Adrenal gland (tissue), 19 donors: ENCODE results near the gene HNMT. TPM values are rescaled to one million over a fixed set of nuclear protein-coding genes. Genes with fewer than 3 reads are reported as not detected.
"Not testable (repeated sequence)": the region's sequence is repeated elsewhere in the genome, so short reads cannot be mapped to it uniquely, and the experiment has no call there.

Experiments used
- DNase-seq, 7 donors: peaks; one replicate each; pipeline ENCODE4 v3.0.0-alpha.2; 2019 to 2020
- H3K27ac ChIP-seq, 5 donors: fragments of 200-600 bp; sonication (generic) in 4 of 5; 1 replicate in 3 of 5; 2 replicates in 2 of 5; pipeline versions ENCODE4 v1.5.1 to v1.8.0; 2016 to 2020; ENCODE audit warnings: mild to moderate bottlenecking in 1 of 5
- H3K27me3 ChIP-seq: fragments of 200-600 bp; 2 replicates; pipeline ENCODE4 v1.8.0; 2021
- H3K36me3 ChIP-seq, 2 donors: fragments of 200-600 bp; replicated peaks in 1 of 2; 1 replicate in 1 of 2; 2 replicates in 1 of 2; pipeline versions ENCODE4 v1.5.1 to v1.8.0; 2018 to 2022
- H3K4me1 ChIP-seq, 2 donors: fragments of 200-600 bp; replicated peaks in 1 of 2; 1 replicate in 1 of 2; 2 replicates in 1 of 2; pipeline versions ENCODE4 v1.5.1 to v1.8.0; 2018 to 2021
- H3K4me3 ChIP-seq, 4 donors: fragments of 200-600 bp; sonication (generic) in 3 of 4; one replicate each; pipeline ENCODE4 v1.5.1; 2016 to 2018
- H3K9me3 ChIP-seq, 3 donors: fragments of 200-600 bp; sonication (generic) in 1 of 3; replicated peaks in 1 of 3; 1 replicate in 2 of 3; 2 replicates in 1 of 3; pipeline versions ENCODE4 v1.5.1 to v1.8.0; 2016 to 2021
- POLR2A ChIP-seq, 2 donors: fragments of 450-650 bp; IDR thresholded peaks; one replicate each; pipeline ENCODE4 v1.6.1; 2017; ENCODE audit warnings: antibody characterized with exemption in 2 of 2, mild to moderate bottlenecking in 2 of 2, moderate library complexity in 1 of 2
- WGBS, 4 donors: extraction: QIAGEN DNeasy Blood & Tissue Kit in 2 of 4; methylation state at CpG; one replicate each; pipeline versions ENCODE4 v1.1.5 to v1.1.7; 2013 to 2017; 5-methylcytosine and 5-hydroxymethylcytosine counted together
- intact Hi-C, 2 donors: fragments of 100-400 bp; cut with DNase I; formaldehyde crosslinking; loops; one replicate each; pipeline versions ENCODE4 v1.14.1 to v1.15.0; 2022 to 2023
- long read RNA-seq, 10 donors: library from polyadenylated mRNA in 3 of 10; unstranded in 2 of 10; stranded (forward) in 1 of 10; transcript quantifications; one replicate each; pipeline ENCODE4 v2.0.0 and lab custom pipeline, GENCODE V29; 2021 to 2026
- polyA plus RNA-seq, 3 donors: library from polyadenylated mRNA; stranded (reverse); fragments of 200-250 nt in 2 of 3; fragments of 350-450 nt in 1 of 3; fragmentation: Illumina TruSeq in 1 of 3; extraction: RNeasy Lipid Tissue Mini Kit (QIAGEN cat#74804) in 1 of 3; gene quantifications; one replicate each; pipeline ENCODE4 v1.2.3, GENCODE V29; 2013 to 2014
- total RNA-seq, 9 donors: library from RNA; depleted of rRNA in 4 of 9; stranded (reverse); fragments of >200 nt in 4 of 9; fragments of 120-200 nt in 1 of 9; fragmentation: NEBNext Ultra II Directional in 1 of 9; extraction: Animal tissue kit (Norgen Biotek cat#: 25700) in 1 of 9; gene quantifications; one replicate each; pipeline versions ENCODE4 v1.1.0 to v1.2.4, GENCODE V29; 2013 to 2023
- TF ChIP-seq, protein P1 (sequence below), 6 experiments: fragments of 450-650 bp in 4 of 6; fragments of 200-600 bp in 2 of 6; sonication (generic) in 1 of 6; IDR thresholded peaks; 1 replicate in 5 of 6; 2 replicates in 1 of 6; pipeline versions ENCODE4 v1.5.1 to v1.8.0; 2016 to 2021; ENCODE audit warnings: antibody characterized with exemption in 6 of 6, mild to moderate bottlenecking in 2 of 6, moderate library complexity in 1 of 6
- donor health status: healthy with polysubstance abuse.
- donor health status: Bipolar disorder and iron deficiency.
- donor health status: DM: yes; HTN: yes; CAD: no.
- donor health status: DM: no; HTN: no; CAD: no.
- donor health status: DM: no; HTN: no; CAD: no.
- donor health status: DM: yes; HTN: yes; CAD: no.

The HNMT gene
- total RNA-seq (10 to 100 TPM in 8 of 9 donors, 1 to 10 TPM in 1; 4.5 to 53.7 (median 21.5) TPM), polyA plus RNA-seq (10 to 100 TPM; 15.1 to 36.1 (median 21.2) TPM)
- long read RNA-seq, donor 1, partial matches to known transcripts = 0 of 2 reads
- long read RNA-seq, donor 1, other reads (novel, unspliced or antisense) = 0 of 2 reads
- long read RNA-seq, donor 2, partial matches to known transcripts = 0 of 4 reads
- long read RNA-seq, donor 2, other reads (novel, unspliced or antisense) = 0 of 4 reads
- long read RNA-seq, donor 3, partial matches to known transcripts = 0 of 4 reads
- long read RNA-seq, donor 3, other reads (novel, unspliced or antisense) = 0 of 4 reads
- long read RNA-seq, donor 4, transcript HNMT-202 (6 exons, 3,295 nt) = major isoform, 5 of 10 reads
- long read RNA-seq, donor 4, partial matches to known transcripts = 0 of 10 reads
- long read RNA-seq, donor 4, other reads (novel, unspliced or antisense) = 2 of 10 reads
- long read RNA-seq, donor 5, transcript HNMT-202 (6 exons, 3,295 nt) = major isoform, 19 of 25 reads
- long read RNA-seq, donor 5, partial matches to known transcripts = 0 of 25 reads
- long read RNA-seq, donor 5, other reads (novel, unspliced or antisense) = 1 of 25 reads
- long read RNA-seq, donor 6, transcript HNMT-202 (6 exons, 3,295 nt) = major isoform, 5 of 7 reads
- long read RNA-seq, donor 6, partial matches to known transcripts = 0 of 7 reads
- long read RNA-seq, donor 6, other reads (novel, unspliced or antisense) = 2 of 7 reads
- long read RNA-seq, donor 7, partial matches to known transcripts = 0 of 4 reads
- long read RNA-seq, donor 7, other reads (novel, unspliced or antisense) = 0 of 4 reads
- long read RNA-seq, donor 8, partial matches to known transcripts = 0 of 3 reads
- long read RNA-seq, donor 8, other reads (novel, unspliced or antisense) = 0 of 3 reads
- long read RNA-seq, donor 9, partial matches to known transcripts = 0 of 2 reads
- long read RNA-seq, donor 9, other reads (novel, unspliced or antisense) = 0 of 2 reads
- long read RNA-seq, donor 10, partial matches to known transcripts = 0 of 2 reads
- long read RNA-seq, donor 10, other reads (novel, unspliced or antisense) = 0 of 2 reads

- WGBS, 4 donors = 7 to 16% (median 10%) methylated on average over 15 of the region's 15 CpGs
- no peak for TF ChIP-seq POLR2A (IDR thresholded peaks at IDR 0.05)
- Histone ChIP-seq H3K27ac (peak within 1 kb of the TSS in 4 of 5 donors; percentile 63 to 90 (median 78)), H3K9me3 (no peaks in the 10 kb centered on the region), H3K36me3 (no peaks in the 10 kb centered on the region), H3K4me1 (peaks cover 0 to 8% of the 10 kb centered on the region in 2 donors), H3K27me3 (no peaks in the 10 kb centered on the region), H3K4me3 (peak within 1 kb of the TSS in 2 of 4 donors; percentile 20 to 63)
- DNase-seq = peak; percentile 20 to 59 (median 27)
- intact Hi-C loops = no loop called here
Measured at GRCh38 chr2:137964066-137964858, at the start of gene HNMT. HNMT (plus strand) TSS chr2:137964473; CDS start chr2:137964492, 19 bp downstream.

DNA sequence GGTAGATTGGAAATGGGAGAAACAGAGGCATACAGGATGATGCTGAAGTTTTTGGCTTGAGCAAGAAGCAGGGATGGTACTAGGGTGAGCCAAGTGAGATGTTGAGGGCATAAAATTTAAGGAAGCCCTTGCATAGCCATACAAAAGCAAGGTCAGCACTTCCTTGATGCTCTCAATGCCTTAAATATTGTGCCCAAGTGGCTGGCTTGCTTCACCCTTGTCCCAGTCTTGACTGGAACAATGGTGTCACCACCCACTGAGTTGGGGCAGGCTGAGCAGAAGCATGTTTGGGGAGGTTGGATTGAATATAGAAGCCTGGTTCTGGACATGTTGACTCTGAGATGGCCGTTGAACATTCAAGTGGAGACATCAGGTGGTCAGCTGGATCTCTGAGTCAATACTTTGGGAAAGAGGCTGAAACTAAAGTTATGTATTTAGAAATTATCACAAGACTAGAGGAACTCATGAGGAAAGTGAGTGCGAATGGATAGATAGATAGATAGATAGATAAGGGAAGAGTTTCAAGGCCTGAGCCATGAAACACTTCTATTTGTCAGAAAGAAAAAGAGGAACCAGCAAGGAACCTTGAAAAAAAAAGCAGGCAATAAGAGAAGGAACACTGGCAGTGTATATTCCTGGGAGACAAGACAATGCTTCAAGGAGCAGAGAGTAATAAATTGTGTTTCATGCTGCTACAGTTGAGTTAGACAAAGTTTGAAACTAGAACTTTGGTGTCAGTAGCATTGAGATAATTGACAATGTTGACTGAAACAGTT is 43.0 kb upstream of the HNMT start:
- Histone ChIP-seq H3K27me3 (no peaks in the 10 kb centered on the region), H3K4me1 (no peaks in the 10 kb centered on the region), H3K9me3 (no peaks in the 10 kb centered on the region), H3K36me3 (no peaks in the 10 kb centered on the region), H3K4me3 (no peak overlapping the region), H3K27ac (peak overlapping the region in 1 of 5 donors; percentile 34)
- 39 to 57% (median 53%) methylated on average over 2 of the region's 2 CpGs for WGBS, 4 donors
- peak in 4 of 7 donors; percentile 11 to 21 (median 16) for DNase-seq
- intact Hi-C loops = no loop called here
- no peak for TF ChIP-seq POLR2A (IDR thresholded peaks at IDR 0.05)
- TF ChIP-seq, protein P1, sequence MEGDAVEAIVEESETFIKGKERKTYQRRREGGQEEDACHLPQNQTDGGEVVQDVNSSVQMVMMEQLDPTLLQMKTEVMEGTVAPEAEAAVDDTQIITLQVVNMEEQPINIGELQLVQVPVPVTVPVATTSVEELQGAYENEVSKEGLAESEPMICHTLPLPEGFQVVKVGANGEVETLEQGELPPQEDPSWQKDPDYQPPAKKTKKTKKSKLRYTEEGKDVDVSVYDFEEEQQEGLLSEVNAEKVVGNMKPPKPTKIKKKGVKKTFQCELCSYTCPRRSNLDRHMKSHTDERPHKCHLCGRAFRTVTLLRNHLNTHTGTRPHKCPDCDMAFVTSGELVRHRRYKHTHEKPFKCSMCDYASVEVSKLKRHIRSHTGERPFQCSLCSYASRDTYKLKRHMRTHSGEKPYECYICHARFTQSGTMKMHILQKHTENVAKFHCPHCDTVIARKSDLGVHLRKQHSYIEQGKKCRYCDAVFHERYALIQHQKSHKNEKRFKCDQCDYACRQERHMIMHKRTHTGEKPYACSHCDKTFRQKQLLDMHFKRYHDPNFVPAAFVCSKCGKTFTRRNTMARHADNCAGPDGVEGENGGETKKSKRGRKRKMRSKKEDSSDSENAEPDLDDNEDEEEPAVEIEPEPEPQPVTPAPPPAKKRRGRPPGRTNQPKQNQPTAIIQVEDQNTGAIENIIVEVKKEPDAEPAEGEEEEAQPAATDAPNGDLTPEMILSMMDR (IDR thresholded peaks at IDR 0.05) = no peak

DNA sequence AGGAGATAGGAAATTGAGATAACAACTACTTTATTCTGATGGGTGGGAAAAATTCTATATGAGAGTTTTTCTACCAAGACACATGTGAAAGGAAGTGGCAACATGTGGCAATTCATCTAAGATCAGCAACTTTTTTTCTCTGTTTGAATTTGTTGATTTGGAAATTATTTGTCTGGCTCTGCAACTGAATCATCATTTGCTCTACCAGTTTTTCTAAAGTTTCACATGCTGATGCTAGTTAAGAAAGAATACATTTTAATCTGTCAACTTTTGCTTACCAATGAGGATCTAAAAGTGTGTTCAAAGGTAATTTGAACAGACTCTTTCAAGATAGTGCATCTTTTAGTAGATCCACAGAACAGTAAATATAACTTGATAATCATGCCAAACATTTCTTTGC is 42.1 kb upstream of the HNMT start:
- H3K36me3 ChIP-seq, H3K9me3 ChIP-seq, H3K4me3 ChIP-seq, intact Hi-C loops, H3K27me3 ChIP-seq, DNase-seq, H3K4me1 ChIP-seq: not testable (repeated sequence)
- peak overlapping the region in 1 of 5 donors; percentile 50 for H3K27ac ChIP-seq

GRCh38 chr2:137924019-137924418 is 40.3 kb upstream of the HNMT start:
- Histone ChIP-seq H3K9me3 (no peaks in the 10 kb centered on the region), H3K36me3 (no peaks in the 10 kb centered on the region), H3K4me3 (no peak overlapping the region), H3K27ac (peak overlapping the region in 1 of 5 donors; percentile 40), H3K27me3 (no peaks in the 10 kb centered on the region), H3K4me1 (no peaks in the 10 kb centered on the region)
- TF ChIP-seq POLR2A (IDR thresholded peaks at IDR 0.05) = no peak
- TF ChIP-seq, protein P1 (IDR thresholded peaks at IDR 0.05) = no peak
- intact Hi-C loops = no loop called here
- 55 to 71% (median 65%) methylated on average over 1 of the region's 1 CpG for WGBS, 4 donors
- DNase-seq = peak in 2 of 7 donors; percentile 6 to 14
